ENCODE data around the gene CRIM1. TPM values are rescaled to one million over a fixed set of nuclear protein-coding genes. Genes with fewer than 3 reads are reported as not detected.

The CRIM1 gene
- total RNA-seq, 1 experiment from 2014 or later = 27.6 TPM

DNA sequence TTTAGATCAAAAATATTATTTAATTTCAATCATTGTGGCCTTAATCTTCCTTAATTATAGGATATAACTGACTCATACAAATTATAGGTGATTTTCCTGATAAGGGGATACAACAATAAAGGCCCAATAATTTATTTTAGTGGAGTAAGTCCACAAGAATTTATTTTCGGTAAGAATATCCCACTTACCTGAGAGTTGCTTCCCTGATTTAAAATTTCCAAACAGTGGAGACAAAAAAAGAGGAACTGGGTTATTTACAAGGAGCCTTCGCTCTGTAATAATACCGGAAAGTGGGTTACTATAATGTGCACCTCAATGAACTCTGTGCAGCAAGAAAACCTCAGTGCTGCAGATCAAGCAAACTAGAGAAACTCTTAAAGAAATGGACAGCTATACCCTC is 200.2 kb downstream of the CRIM1 start:
- Histone ChIP-seq H3K9ac (ENCODE audit: extremely low read depth, insufficient read length, low read length) (no peak overlapping the region), H3K23ac (ENCODE audit: insufficient read length, low read depth, low read length) (no peak overlapping the region), H3K79me1 (ENCODE audit: insufficient read depth, low read depth, low read length, poor library complexity, severe bottlenecking) (no peaks in the 10 kb centered on the region)

More for the DNA sequence above, 200.2 kb downstream of the CRIM1 start:
- Histone ChIP-seq H3K27ac (ENCODE audit: insufficient read length, low read depth, low read length) (no peak overlapping the region), H4K91ac (ENCODE audit: insufficient read length, low read depth, low read length) (no peak overlapping the region), H3K4me1 (ENCODE audit: insufficient read depth, low read length) (no peaks in the 10 kb centered on the region), H3K79me2 (ENCODE audit: insufficient read depth, low read length) (no peaks in the 10 kb centered on the region), H2BK20ac (ENCODE audit: low read depth, low read length, poor library complexity, severe bottlenecking) (no peak overlapping the region), H4K5ac (ENCODE audit: insufficient read length, low read depth, low read length) (no peak overlapping the region), H4K8ac (replicated peaks; ENCODE audit: insufficient read length, low read depth, low read length) (no peak overlapping the region), H3K4me2 (ENCODE audit: insufficient read depth, insufficient read length, low read length) (no peak overlapping the region), H3K14ac (ENCODE audit: insufficient read depth, low read length) (no peak overlapping the region), H3T11ph (ENCODE audit: low read length) (no peak overlapping the region), H3K9me3 (ENCODE audit: control insufficient read depth, low read depth, low read length) (no peaks in the 10 kb centered on the region), H3K27me3 (ENCODE audit: insufficient read depth, low read length) (no peaks in the 10 kb centered on the region), H2BK120ac (ENCODE audit: low read depth, low read length, poor library complexity, severe bottlenecking) (no peak overlapping the region), H4K20me1 (ENCODE audit: control insufficient read depth, insufficient read depth, insufficient read length) (no peaks in the 10 kb centered on the region), H2BK12ac (ENCODE audit: insufficient read length, low read depth, low read length) (no peak overlapping the region), H3K4ac (ENCODE audit: low read depth, low read length) (no peak overlapping the region), H3K23me2 (ENCODE audit: insufficient read length, low read depth, low read length, poor library complexity, severe bottlenecking) (no peaks in the 10 kb centered on the region), H3K56ac (ENCODE audit: insufficient read length, low read depth, low read length) (no peak overlapping the region), H2AK5ac (ENCODE audit: insufficient read length, low read length) (no peak overlapping the region), H2AFZ (ENCODE audit: low read length) (no peak overlapping the region), H2BK5ac (ENCODE audit: insufficient read length, low read length) (no peak overlapping the region), H3K18ac (ENCODE audit: insufficient read length, low read depth, low read length) (no peak overlapping the region), H2BK15ac (ENCODE audit: low read depth, low read length) (no peak overlapping the region)
- no peak for TF ChIP-seq CTCF (conservative IDR thresholded peaks at IDR 0.05)
- Mint-ChIP-seq H3K9me3 (no peaks in the 10 kb centered on the region), H3K4me1 (peaks cover 12 to 13% of the 10 kb centered on the region in 2 experiments), H3K27me3 (ENCODE audit: low read depth) (no peaks in the 10 kb centered on the region), H3K27ac (no peak overlapping the region; a peak in 1 of 7 replicates), H3K4me3 (no peak overlapping the region), H3K36me3 (ENCODE audit: insufficient read depth in 1 of 3, low read depth in 3 of 3) (peaks cover 6 to 25% (median 23%) of the 10 kb centered on the region in 3 experiments; a peak in 6 of 7 replicates)
- no CpG with 5 or more reads among the region's 3 CpGs for WGBS (ENCODE audit: extremely low coverage, insufficient read length, low lambda C conversion rate)
- DNase-seq = no peak
